Loucy (cell line): ENCODE measurements around the gene GDPD5.

Experiments used
- CTCF ChIP-seq: fragments of 200-600 bp; sonication (generic); conservative IDR thresholded peaks from 2 replicates; pipeline ENCODE4 v1.5.1; 2014; ENCODE audit warnings: mild to moderate bottlenecking, antibody characterized with exemption, low read length
- EZH2phosphoT487 ChIP-seq: fragments of 200-600 bp; IDR thresholded peaks from 2 replicates; pipeline ENCODE4 v1.6.1; 2018; ENCODE audit warnings: antibody characterized with exemption, mild to moderate bottlenecking, moderate library complexity, borderline replicate concordance

- TF ChIP-seq CTCF: no peak
- TF ChIP-seq EZH2phosphoT487: no peak
Observed at GRCh38 chr11:75429641-75429901, 96.2 kb downstream of the GDPD5 start.
